CD4-positive, alpha-beta T cell (primary cell): ENCODE data around the gene CDH4. TPM values are rescaled to one million over a fixed set of nuclear protein-coding genes. Genes with fewer than 3 reads are reported as not detected.

Experiments
- ATAC-seq: fragments of 200-7000 bp; cut with Tn5 transposase; one replicate; pipeline ENCODE4 v1.10.0; 2022; ENCODE audit warnings: mild to moderate bottlenecking; ENCODE audit not compliant: poor library complexity
- CTCF ChIA-PET: fragments of 350-600 bp; sonication (Branson Sonifier 250); formaldehyde crosslinking; loops from one replicate; lab custom pipeline; 2021; ENCODE audit warnings: antibody characterized with exemption, inconsistent platforms; lab: Charles Lee
- POLR2A ChIA-PET: fragments of 350-600 bp; sonication (Branson Sonifier 250); formaldehyde crosslinking; loops from one replicate; lab custom pipeline; 2021; ENCODE audit warnings: antibody characterized with exemption, inconsistent platforms; lab: Charles Lee
- DNase-seq, 14 experiments: peaks; one replicate each; pipeline ENCODE4 v3.0.0-alpha.2; 2013 to 2020; ENCODE audit warnings: mixed read lengths in 2 of 14
- H3K27ac ChIP-seq, 2 donors: one replicate each; pipeline versions ENCODE4 v1.5.1 to v1.7.0; 2013; ENCODE audit warnings: low read length in 2 of 2, low read depth in 1 of 2, mild to moderate bottlenecking in 1 of 2
- H3K27me3 ChIP-seq, 2 experiments: 1 replicate in 1 of 2; 2 replicates in 1 of 2; pipeline versions ENCODE4 v1.6.1 to v1.7.0; 2013; ENCODE audit warnings: low read length in 2 of 2, control low read depth in 1 of 2, mild to moderate bottlenecking in 1 of 2, moderate library complexity in 1 of 2; ENCODE audit not compliant: insufficient read depth in 2 of 2, control insufficient read depth in 1 of 2
- H3K36me3 ChIP-seq: one replicate; pipeline ENCODE4 v1.6.1; 2013; ENCODE audit warnings: low read length, control low read depth; ENCODE audit not compliant: insufficient read depth
- H3K4me1 ChIP-seq: one replicate; pipeline ENCODE4 v1.6.1; 2013; ENCODE audit warnings: low read length, control low read depth; ENCODE audit not compliant: insufficient read depth
- H3K4me3 ChIP-seq: one replicate; pipeline ENCODE4 v1.5.1; 2013; ENCODE audit warnings: mild to moderate bottlenecking, low read length, moderate library complexity
- H3K9me3 ChIP-seq, 2 experiments: 1 replicate in 1 of 2; 2 replicates in 1 of 2; pipeline versions ENCODE4 v1.6.1 to v1.7.0; 2013; ENCODE audit warnings: low read length in 2 of 2, mild to moderate bottlenecking in 2 of 2, control low read depth in 1 of 2, moderate library complexity in 1 of 2; ENCODE audit not compliant: control insufficient read depth in 1 of 2, insufficient read depth in 1 of 2
- H3K27ac Mint-ChIP-seq: one replicate; pipeline ENCODE4 v1.8.0; 2020; ENCODE audit warnings: mixed read lengths
- H3K27me3 Mint-ChIP-seq: one replicate; pipeline ENCODE4 v1.8.0; 2021; ENCODE audit warnings: mixed read lengths
- H3K36me3 Mint-ChIP-seq: one replicate; pipeline ENCODE4 v1.8.0; 2021; ENCODE audit warnings: low read depth, mixed read lengths
- H3K4me1 Mint-ChIP-seq: one replicate; pipeline ENCODE4 v1.8.0; 2021; ENCODE audit warnings: low read depth, mixed read lengths
- H3K4me3 Mint-ChIP-seq: one replicate; pipeline ENCODE4 v1.8.0; 2020; ENCODE audit warnings: mild to moderate bottlenecking, mixed read lengths
- H3K9me3 Mint-ChIP-seq: one replicate; pipeline ENCODE4 v1.8.0; 2020; ENCODE audit warnings: mixed read lengths
- intact Hi-C, 2 experiments: fragments of 100-400 bp; cut with DNase I in 1 of 2; cut with micrococcal nuclease in 1 of 2; formaldehyde crosslinking; loops; one replicate each; pipeline versions ENCODE4 v1.15.1 to v1.9.0; 2023 to 2025; cut with DNase I, micrococcal nuclease
- total RNA-seq, 174 experiments: library from RNA in 2 of 174; stranded (reverse) in 2 of 174; gene quantifications; one replicate each; pipeline ENCODE4 v1.2.3 and lab custom pipeline; 2021 to 2026
- TF ChIP-seq, protein P1 (sequence below): fragments of 200-600 bp; IDR thresholded peaks from one replicate; pipeline ENCODE4 v1.8.0; 2022; ENCODE audit warnings: antibody characterized with exemption, mild to moderate bottlenecking

CDH4 gene
- total RNA-seq, 2 experiments from 2014 or later: 0.11 TPM

DNA sequence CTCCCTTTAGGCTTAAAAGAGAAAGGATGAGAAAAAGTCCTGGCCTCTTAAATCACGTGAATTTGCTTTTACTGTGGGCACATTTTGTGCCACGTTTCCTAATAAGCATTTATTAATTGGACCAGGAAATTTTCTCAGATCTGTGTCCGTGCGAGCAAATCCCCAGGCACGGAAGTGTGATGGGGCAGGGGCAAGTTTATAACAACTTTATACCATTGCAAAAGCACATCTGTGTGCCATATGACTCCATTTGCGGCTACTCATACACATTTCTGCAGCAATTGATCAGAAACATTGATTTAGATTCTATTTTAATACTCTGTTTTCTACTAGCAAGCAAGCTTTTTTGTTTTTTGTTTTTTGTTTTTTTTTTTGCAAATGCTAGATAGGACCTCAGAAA is 440.4 kb downstream of the CDH4 start:
- intact Hi-C loops: no loop called here
- CTCF ChIA-PET: no interaction called here
- no peaks in the 10 kb centered on the region for H3K4me1 ChIP-seq
- no peaks in the 10 kb centered on the region for H3K27me3 ChIP-seq
- H3K36me3 Mint-ChIP-seq: no peaks in the 10 kb centered on the region
- DNase-seq: no peak
- ATAC-seq: no peak
- TF ChIP-seq, protein P1, sequence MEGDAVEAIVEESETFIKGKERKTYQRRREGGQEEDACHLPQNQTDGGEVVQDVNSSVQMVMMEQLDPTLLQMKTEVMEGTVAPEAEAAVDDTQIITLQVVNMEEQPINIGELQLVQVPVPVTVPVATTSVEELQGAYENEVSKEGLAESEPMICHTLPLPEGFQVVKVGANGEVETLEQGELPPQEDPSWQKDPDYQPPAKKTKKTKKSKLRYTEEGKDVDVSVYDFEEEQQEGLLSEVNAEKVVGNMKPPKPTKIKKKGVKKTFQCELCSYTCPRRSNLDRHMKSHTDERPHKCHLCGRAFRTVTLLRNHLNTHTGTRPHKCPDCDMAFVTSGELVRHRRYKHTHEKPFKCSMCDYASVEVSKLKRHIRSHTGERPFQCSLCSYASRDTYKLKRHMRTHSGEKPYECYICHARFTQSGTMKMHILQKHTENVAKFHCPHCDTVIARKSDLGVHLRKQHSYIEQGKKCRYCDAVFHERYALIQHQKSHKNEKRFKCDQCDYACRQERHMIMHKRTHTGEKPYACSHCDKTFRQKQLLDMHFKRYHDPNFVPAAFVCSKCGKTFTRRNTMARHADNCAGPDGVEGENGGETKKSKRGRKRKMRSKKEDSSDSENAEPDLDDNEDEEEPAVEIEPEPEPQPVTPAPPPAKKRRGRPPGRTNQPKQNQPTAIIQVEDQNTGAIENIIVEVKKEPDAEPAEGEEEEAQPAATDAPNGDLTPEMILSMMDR: no peak
- no peaks in the 10 kb centered on the region for H3K9me3 Mint-ChIP-seq
- POLR2A ChIA-PET: no interaction called here
- no peak overlapping the region for H3K27ac ChIP-seq
- H3K4me1 Mint-ChIP-seq: no peaks in the 10 kb centered on the region
- peaks cover 0 to 9% of the 10 kb centered on the region in 2 experiments for H3K9me3 ChIP-seq
- H3K27ac Mint-ChIP-seq: no peak overlapping the region
- no peaks in the 10 kb centered on the region for H3K36me3 ChIP-seq
- no peaks in the 10 kb centered on the region for H3K27me3 Mint-ChIP-seq
- no peak overlapping the region for H3K4me3 Mint-ChIP-seq
- H3K4me3 ChIP-seq: no peak overlapping the region

DNA sequence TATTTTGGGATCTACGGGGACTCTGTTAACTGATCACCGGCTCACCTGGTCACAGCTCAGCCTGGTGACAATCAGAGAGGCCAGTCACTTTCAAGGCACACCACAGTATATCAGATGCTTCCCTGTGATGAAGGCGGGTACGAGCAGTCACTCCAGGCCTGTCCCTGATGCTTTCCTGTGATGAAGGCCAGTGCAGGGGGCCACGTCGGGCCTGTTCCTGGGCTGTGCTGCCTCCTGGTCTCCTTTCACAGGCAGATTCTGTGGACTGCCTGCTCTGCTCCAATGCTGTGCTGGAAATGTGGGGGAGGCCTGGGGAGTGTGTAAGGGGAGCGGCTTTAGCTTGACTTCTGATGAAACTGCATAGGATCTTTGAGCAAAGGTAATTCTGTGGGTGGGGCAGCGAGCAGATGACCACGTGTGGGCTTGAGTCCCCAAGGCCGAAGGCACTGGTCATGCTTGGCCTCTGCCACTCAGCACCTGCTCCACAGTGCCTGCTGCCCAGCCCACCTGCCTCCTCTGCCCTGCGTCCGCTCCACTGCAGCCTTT is 441.1 kb downstream of the CDH4 start:
- no peaks in the 10 kb centered on the region for H3K4me1 ChIP-seq
- Mint-ChIP-seq H3K36me3 (no peaks in the 10 kb centered on the region), H3K27me3 (no peaks in the 10 kb centered on the region), H3K4me1 (no peaks in the 10 kb centered on the region), H3K27ac (no peak overlapping the region), H3K4me3 (no peak overlapping the region), H3K9me3 (no peaks in the 10 kb centered on the region)
- H3K9me3 ChIP-seq: peaks cover 0 to 9% of the 10 kb centered on the region in 2 experiments
- ATAC-seq: no peak
- intact Hi-C loops: no loop called here
- TF ChIP-seq, protein P1: no peak
- no peaks in the 10 kb centered on the region for H3K36me3 ChIP-seq
- DNase-seq: no peak
- H3K27ac ChIP-seq: no peak overlapping the region
- no peaks in the 10 kb centered on the region for H3K27me3 ChIP-seq
- H3K4me3 ChIP-seq: no peak overlapping the region
- POLR2A ChIA-PET: no interaction called here
- CTCF ChIA-PET: no interaction called here

DNA sequence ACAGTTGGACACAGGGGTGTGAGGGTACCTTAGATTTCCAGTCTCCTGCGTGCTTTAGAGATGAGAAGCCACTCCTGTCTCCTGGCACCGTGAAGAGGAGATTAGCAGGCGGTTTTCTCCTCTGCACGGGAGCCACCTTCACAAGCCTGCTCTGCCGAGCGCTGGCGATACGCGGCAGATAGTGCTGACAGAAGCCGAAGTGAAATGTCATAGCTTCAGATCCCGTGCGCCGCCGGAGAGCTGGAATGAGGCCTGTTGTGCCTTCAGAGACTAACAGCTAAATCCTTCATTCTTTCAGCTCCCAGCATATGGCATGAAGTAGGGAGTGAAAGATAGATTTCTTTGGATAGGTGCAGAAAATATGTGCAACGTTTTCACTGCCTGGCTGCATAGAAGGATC is 442.6 kb downstream of the CDH4 start:
- H3K4me3 ChIP-seq: no peak overlapping the region
- no peaks in the 10 kb centered on the region for H3K4me1 ChIP-seq
- no peaks in the 10 kb centered on the region for H3K4me1 Mint-ChIP-seq
- TF ChIP-seq, protein P1: no peak
- no peak overlapping the region for H3K27ac Mint-ChIP-seq
- peaks cover 0 to 15% of the 10 kb centered on the region in 2 experiments for H3K9me3 ChIP-seq
- ATAC-seq: no peak
- no peaks in the 10 kb centered on the region for H3K27me3 ChIP-seq
- no peak for DNase-seq
- no peaks in the 10 kb centered on the region for H3K36me3 ChIP-seq
- intact Hi-C loops: no loop called here
- no peaks in the 10 kb centered on the region for H3K9me3 Mint-ChIP-seq
- no peak overlapping the region for H3K4me3 Mint-ChIP-seq
- no peaks in the 10 kb centered on the region for H3K36me3 Mint-ChIP-seq
- H3K27me3 Mint-ChIP-seq: no peaks in the 10 kb centered on the region
- H3K27ac ChIP-seq: no peak overlapping the region
- CTCF ChIA-PET: no interaction called here
- POLR2A ChIA-PET: no interaction called here
